GM19395 (cell line): ENCODE measurements around the gene IL22.

ENCODE experiments used
- ATAC-seq: cut with Tn5 transposase; IDR thresholded peaks from one replicate; pipeline ENCODE4 v1.9.1; 2021; ENCODE audit warnings: mild to moderate bottlenecking, moderate library complexity; ENCODE audit not compliant: unreplicated experiment

IL22 gene

DNA sequence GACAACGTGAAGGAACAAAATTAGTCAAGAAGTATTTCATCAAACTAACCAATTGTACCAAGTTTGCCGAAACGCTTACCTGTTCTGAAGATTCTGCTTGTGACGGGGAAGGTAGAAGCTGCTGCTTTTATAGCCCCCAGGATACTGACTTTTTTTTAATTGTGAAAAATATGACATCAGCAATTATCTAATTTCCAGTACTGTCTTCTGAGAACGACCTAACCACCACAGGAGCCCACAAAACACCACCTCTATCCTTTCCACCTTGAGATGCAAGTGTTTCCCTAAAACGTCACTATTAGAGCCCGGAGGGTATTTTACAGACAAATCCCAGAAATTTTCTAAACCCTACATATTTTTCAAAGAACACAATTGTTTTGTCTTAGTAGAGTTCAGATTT is at the start of gene IL22:
TSS of gene IL22 (minus strand) at position 101 of the 400 bp plus-strand sequence. CDS start 156 bp downstream, outside the sequence.
- ATAC-seq, result no peak

DNA sequence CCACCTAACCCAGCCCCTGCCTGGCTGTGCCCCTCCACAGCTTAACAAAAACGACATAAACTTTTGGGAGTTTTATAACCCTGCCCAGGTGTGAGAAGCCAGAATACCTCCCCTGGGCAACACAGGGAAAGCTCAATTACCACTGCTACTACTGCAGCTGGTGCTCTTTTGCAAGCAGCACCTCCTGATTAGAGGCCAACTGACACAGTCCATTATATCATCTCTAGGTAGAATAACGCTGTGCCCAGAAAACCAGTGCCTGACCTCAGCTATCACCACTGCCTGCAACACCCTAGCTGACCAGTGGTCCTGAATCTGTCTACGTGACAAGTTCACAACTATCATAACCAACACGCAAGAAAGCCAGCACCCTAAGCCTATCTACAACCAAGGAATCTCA is 44.5 kb upstream of the IL22 start:
- no peak for ATAC-seq

DNA sequence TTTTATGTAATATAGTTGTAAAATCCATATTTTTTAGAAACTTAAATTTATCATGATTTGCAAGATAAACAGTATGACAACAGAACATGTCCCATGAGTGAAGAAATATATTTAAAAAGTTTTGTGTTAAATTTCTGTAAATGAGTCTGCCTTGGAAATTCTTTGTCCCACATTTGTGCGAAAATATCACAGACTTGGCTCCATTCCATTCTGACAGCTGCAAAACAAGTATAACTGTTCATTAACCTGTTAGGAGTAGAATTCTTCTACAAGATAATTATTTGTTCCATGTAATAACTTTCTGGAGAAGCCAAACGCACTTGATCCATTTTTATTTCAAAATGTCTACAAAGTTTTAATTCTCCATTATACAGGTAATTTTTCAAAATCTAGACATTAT is 40.8 kb upstream of the IL22 start:
- no peak for ATAC-seq

GRCh38 chr12:68293347-68293746 is 39.9 kb upstream of the IL22 start:
- no peak for ATAC-seq

- ATAC-seq, result no peak
These were observed 38.9 kb upstream of the IL22 start for GRCh38 chr12:68292151-68292943.

- ATAC-seq, result no peak
These were observed 38.1 kb upstream of the IL22 start for GRCh38 chr12:68291396-68292036.

- peak; percentile 100 for ATAC-seq
These were observed 36.7 kb upstream of the IL22 start for GRCh38 chr12:68290126-68290525.

- ATAC-seq, result no peak
These were observed 33.7 kb upstream of the IL22 start for GRCh38 chr12:68287106-68287505.

GRCh38 chr12:68286396-68286795 is 33.0 kb upstream of the IL22 start:
- no peak for ATAC-seq

GRCh38 chr12:68285541-68285940 is 32.1 kb upstream of the IL22 start:
- no peak for ATAC-seq

DNA sequence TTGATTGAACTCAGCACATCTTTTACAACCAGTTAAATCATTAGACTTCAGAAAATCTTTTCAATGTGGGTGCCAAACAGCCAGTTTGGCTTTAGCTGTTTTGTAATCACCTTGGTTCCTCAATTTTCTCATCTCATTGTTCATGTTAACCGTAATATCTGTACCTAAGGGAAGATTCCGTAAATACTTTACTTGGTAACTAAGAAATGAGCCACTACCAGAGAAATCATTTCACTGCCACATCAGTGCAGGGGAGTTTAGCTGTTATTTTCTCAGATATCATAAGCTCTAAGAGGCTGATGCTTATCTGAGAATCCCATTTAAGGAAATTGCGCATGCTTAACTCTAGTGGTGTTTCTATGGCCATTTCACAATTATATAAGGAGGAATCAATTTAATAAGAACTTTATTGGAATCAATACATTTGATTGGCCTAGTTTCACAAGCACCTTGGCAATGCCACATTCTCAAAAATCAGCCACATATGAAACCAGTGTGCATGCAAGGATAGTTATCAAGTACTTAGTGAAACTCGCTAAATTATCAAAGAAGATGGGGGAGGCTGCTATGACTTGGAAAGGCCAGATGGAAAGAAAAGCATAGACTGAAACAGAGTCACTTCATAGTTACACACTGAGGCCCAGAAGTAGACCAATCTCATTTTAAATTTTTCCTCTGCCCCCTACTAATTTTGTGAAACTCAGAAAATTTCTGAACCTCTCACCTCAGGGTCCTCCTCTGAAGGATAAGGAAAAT is 28.1 kb upstream of the IL22 start:
- no peak for ATAC-seq

DNA sequence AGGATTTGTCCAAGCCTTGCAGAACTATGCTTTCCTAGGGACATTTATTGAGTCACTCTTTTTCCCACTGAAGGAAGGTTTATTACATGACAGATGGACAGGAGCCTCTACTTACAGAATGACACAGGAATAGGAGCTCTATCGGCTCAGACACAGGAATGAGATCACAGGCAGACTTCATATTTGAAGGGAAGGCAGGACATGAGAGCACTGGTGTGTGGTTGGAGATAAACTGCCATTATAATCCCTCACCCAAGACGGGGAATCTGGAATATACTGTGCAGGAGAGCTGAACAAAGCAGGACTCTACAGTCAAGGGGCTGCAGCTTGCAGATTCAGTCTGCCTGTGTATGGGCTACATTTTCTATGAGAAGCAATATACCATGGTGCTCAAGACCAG is 26.8 kb upstream of the IL22 start:
- no peak for ATAC-seq

DNA sequence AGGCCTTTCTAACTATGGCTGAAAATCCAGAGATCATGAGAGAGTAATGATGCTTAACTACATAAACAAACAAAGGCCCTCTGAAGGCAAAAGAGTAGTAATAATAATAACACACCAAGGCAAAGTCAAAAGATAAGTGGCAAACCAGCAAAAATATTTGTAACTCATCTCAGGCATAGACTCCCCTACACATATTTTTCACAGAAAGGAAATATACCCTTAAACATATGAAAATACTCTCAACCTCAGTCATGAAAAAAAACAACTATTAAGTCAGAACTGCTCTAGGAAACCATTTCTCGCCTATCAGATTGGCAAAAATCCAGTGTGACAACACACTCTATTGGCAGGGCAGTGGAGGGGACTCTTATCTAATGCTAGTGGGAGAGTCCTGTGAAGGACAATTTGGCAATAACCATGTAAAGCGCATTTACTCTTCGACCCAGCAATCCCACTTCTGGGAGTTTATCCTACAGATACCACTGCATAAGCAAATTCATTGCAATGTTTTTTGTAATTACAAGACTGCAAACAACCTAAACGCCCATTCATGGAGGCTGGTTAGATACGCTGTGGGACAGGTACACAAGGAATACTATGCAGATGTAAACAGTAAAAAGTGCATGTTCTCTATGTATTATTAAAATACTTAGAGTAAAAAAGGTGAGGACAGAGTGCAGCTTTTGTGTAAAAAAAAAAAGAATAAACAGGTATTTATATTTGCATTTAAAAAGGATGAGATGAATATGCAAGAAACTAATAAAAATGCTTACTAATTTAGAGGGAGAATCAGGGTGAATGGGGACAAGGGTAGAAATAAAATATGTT is 26.0 kb upstream of the IL22 start:
- ATAC-seq, result no peak

GRCh38 chr12:68276402-68276930 is 23.1 kb upstream of the IL22 start:
- ATAC-seq, result no peak

DNA sequence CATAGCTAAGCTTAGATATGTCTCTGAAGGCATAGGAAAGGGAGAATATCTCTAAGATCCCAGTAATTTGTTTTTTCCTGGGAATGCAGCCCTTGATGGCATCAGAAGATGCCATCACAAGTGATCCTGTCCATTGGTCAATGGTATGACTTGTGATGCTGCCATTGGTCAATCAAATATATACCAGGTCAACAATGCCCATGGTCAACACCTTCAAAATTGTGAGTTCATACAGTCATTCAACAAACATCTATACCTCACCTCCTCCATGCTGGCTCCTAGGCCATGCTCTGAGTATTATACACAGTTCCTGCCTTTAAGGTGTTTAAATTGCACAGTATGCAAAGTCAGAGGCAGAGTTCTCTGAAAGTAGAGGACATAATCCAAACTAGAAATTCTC is 19.3 kb upstream of the IL22 start:
- no peak for ATAC-seq

DNA sequence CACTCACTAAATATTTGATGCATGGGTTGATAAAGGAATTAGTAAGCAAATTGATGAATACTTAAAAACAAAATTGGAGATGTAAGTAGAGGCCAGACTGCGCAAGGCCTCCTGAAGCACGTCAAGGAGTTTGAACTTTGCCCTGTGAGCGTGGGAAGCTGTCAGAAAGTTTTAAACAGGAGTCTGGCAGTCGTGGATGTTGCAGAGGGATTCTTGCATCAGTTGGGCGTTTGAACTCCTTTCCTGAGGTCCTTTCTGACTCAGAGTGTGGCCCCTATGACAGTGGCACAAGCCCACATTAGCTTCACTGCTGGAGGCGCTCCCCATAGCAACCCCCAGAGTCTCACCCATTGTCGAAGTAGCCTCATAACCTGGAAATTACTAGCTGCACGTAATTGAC is 17.9 kb upstream of the IL22 start:
- ATAC-seq, result no peak

DNA sequence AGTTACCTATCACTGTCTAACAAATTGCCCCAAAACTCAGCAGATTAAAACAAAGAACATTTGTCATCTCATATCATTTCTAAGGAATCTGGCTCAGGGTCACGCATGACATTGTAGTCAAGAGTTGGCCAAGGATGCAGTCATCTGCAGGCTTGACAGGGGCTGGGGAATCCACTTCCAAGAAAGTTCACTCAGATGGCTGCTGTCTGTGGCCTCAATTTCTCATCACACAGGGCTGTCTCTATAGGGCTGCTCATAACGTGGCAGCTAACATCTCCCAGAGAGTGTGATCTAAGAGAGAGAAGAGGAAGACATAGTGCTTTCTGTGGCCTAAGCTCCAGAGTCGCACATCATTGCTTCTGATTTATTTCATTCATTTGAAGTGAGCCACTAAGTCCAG is 17.0 kb upstream of the IL22 start:
- no peak for ATAC-seq

DNA sequence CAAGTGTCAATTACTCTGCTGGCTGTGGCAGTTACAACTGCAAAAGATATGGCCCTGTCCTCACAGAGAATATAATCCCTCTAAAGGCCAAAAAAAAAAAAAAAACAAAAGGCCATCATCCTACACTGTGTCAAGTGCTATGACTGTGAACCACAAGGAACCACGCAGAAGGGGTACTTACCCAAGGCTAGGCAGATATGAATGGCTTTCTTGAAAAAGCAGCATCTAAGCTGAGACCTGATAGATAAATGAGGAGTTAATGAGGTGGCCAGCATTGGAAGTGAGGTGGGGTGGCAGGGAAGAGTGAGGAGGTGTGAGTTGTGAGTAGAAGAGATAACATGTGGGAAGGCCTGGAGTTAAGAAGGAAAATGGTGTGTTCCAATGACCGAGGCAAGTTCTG is 16.4 kb upstream of the IL22 start:
- no peak for ATAC-seq

DNA sequence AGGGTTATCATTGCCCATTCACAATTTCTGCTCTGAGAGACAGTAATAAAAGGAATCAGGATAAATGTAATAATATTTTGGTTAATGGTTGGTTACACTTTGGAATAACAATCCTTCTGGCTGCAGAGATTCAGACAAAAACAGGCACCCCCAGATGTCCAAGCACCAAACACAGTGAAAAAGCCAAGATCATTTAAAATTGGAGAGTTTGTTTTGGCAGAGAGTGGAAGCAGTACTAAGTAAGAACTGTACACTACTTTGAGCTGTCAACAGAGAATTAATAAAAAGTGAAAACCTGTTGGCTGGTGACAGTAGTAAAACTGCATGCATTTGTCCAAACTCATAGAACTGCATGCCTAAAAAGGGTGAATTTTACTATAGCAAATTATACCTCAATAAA is 15.6 kb upstream of the IL22 start:
- no peak for ATAC-seq

GRCh38 chr12:68267892-68268396 is 14.5 kb upstream of the IL22 start:
- ATAC-seq, result no peak

- ATAC-seq, result no peak
These were observed 11.5 kb upstream of the IL22 start for GRCh38 chr12:68264857-68265256.
